ENCODE measurements around the gene GPR39. TPM values are rescaled to one million over a fixed set of nuclear protein-coding genes. Genes with fewer than 3 reads are reported as not detected.

GPR39 gene
- total and polyA plus RNA-seq, 2 donors (not counting 3 experiments of a cell fraction or from before 2014, with no cell fraction given), result 0.03 to 0.20 TPM

DNA sequence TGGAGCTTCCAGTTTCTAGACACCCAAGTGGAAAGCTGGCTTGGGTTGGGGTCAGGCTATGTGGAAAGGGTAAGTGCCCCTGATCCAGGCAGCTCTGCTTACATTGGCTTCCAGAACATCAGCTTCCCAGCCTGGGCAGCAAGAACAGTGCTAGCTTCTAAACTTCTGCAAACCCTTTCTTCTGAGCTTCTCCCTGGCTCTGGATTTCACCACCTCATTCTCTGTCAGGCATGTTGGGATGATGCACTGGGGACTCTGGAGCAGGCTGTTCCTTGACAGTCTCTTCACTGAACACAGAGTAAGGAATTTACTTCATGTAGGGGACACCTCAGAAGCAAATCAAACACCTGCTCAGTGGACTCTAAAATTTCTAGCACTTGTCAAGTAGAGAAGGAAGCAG, 180.6 kb downstream of the GPR39 start:
- Histone ChIP-seq H3K27me3 (ENCODE audit: control insufficient read depth in 2 of 2, insufficient read depth in 2 of 2, low read length in 2 of 2) (no peaks in the 10 kb centered on the region), H3K4me2 (ENCODE audit: insufficient read depth, low read length) (no peak overlapping the region), H3K4me3 (replicated peaks in 1 of 3; ENCODE audit: insufficient read depth in 1 of 3, low read depth in 1 of 3, low read length in 3 of 3) (no peak overlapping the region), H4K20me1 (replicated peaks; ENCODE audit: control insufficient read depth, extremely low read depth, insufficient read depth, low read length) (no peaks in the 10 kb centered on the region), H3K9ac (replicated peaks; ENCODE audit: extremely low read depth, insufficient read depth, low read length) (no peak overlapping the region), H3K27ac (ENCODE audit: insufficient read depth, low read depth, low read length) (no peak overlapping the region), H3K4me1 (ENCODE audit: control insufficient read depth, extremely low read depth, insufficient read depth, low read length) (no peaks in the 10 kb centered on the region), H3K79me2 (ENCODE audit: control insufficient read depth, insufficient read depth, low read length) (no peaks in the 10 kb centered on the region), H2AFZ (ENCODE audit: low read depth, low read length) (no peak overlapping the region), H3K36me3 (ENCODE audit: control insufficient read depth in 2 of 2, extremely low read depth in 1 of 2, insufficient read depth in 2 of 2, low read length in 2 of 2) (no peaks in the 10 kb centered on the region), H3K9me3 (replicated peaks; ENCODE audit: control insufficient read depth, insufficient read depth, low read length) (no peaks in the 10 kb centered on the region), H3K9me1 (replicated peaks; ENCODE audit: control insufficient read depth, extremely low read depth, insufficient read depth, low read length) (no peaks in the 10 kb centered on the region)
- DNase-seq (ENCODE audit: low read depth, low spot score), result no peak
- TF ChIP-seq EZH2 (IDR thresholded peaks at IDR 0.05; ENCODE audit: borderline replicate concordance, low read depth, low read length, severe bottlenecking) (no peak), MYC (IDR thresholded peaks at IDR 0.05; ENCODE audit: low read depth, low read length) (no peak)
- no TSS peak for BruUV-seq (replicated peaks)
- dilution Hi-C loops (cut with MboI; ENCODE audit: extremely low pct_ligation_motif_present, low sequenced_read_pairs) (no loop called here), intact Hi-C loops (cut with micrococcal nuclease) (no loop called here)
- ChIA-PET CTCF (no interaction called here), POLR2A (no interaction called here)
- FAIRE-seq, result no peak

DNA sequence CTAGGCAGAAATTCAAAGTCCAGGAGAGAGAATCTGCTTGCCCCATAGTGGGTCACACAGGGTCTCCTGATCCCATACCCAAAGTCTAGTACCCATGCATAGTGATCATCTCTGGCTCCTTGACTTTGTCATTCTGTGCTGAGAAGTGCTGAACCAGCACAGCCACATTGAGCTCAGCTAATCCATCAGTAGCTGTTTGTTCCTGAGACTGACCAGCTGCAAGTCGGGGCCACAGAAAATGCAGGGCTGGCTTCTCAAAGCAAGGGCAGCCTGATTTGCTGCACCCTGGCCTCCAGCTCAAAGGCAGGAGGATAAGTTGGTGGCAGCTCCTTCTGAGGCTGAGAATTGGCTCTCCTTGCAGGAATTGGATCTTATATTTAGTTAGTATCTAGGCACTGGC, 181.2 kb downstream of the GPR39 start:
- H3K4me3 ChIP-seq (replicated peaks in 1 of 3; ENCODE audit: insufficient read depth in 1 of 3, low read depth in 1 of 3, low read length in 3 of 3), result no peak overlapping the region
- H3K9me3 ChIP-seq (replicated peaks; ENCODE audit: control insufficient read depth, insufficient read depth, low read length), result no peaks in the 10 kb centered on the region
- H3K4me2 ChIP-seq (ENCODE audit: insufficient read depth, low read length), result no peak overlapping the region
- no peaks in the 10 kb centered on the region for H4K20me1 ChIP-seq (replicated peaks; ENCODE audit: control insufficient read depth, extremely low read depth, insufficient read depth, low read length)
- ChIA-PET POLR2A (no interaction called here), CTCF (no interaction called here)
- H3K9me1 ChIP-seq (replicated peaks; ENCODE audit: control insufficient read depth, extremely low read depth, insufficient read depth, low read length), result no peaks in the 10 kb centered on the region
- no peak overlapping the region for H3K27ac ChIP-seq (ENCODE audit: insufficient read depth, low read depth, low read length)
- no peaks in the 10 kb centered on the region for H3K4me1 ChIP-seq (ENCODE audit: control insufficient read depth, extremely low read depth, insufficient read depth, low read length)
- H3K36me3 ChIP-seq (ENCODE audit: control insufficient read depth in 2 of 2, extremely low read depth in 1 of 2, insufficient read depth in 2 of 2, low read length in 2 of 2), result no peaks in the 10 kb centered on the region
- FAIRE-seq, result no peak
- no peak overlapping the region for H3K9ac ChIP-seq (replicated peaks; ENCODE audit: extremely low read depth, insufficient read depth, low read length)
- intact Hi-C loops (cut with micrococcal nuclease) (no loop called here), dilution Hi-C loops (cut with MboI; ENCODE audit: extremely low pct_ligation_motif_present, low sequenced_read_pairs) (no loop called here)
- H3K27me3 ChIP-seq (ENCODE audit: control insufficient read depth in 2 of 2, insufficient read depth in 2 of 2, low read length in 2 of 2), result no peaks in the 10 kb centered on the region
- no peaks in the 10 kb centered on the region for H3K79me2 ChIP-seq (ENCODE audit: control insufficient read depth, insufficient read depth, low read length)
- no peak for TF ChIP-seq POLR2A (IDR thresholded peaks at IDR 0.05; ENCODE audit: low read depth, low read length)
- no peak for TF ChIP-seq EZH2 (IDR thresholded peaks at IDR 0.05; ENCODE audit: borderline replicate concordance, low read depth, low read length, severe bottlenecking)
- no peak for TF ChIP-seq FOS (IDR thresholded peaks at IDR 0.05; ENCODE audit: borderline replicate concordance, insufficient read depth, low read length)
- no peak for TF ChIP-seq JUN (IDR thresholded peaks at IDR 0.05; ENCODE audit: borderline replicate concordance, insufficient read depth, insufficient read length, low read depth)
- TF ChIP-seq, protein P1, sequence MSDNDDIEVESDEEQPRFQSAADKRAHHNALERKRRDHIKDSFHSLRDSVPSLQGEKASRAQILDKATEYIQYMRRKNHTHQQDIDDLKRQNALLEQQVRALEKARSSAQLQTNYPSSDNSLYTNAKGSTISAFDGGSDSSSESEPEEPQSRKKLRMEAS (IDR thresholded peaks at IDR 0.05; ENCODE audit: insufficient read depth, insufficient read length), result no peak
- TF ChIP-seq, protein P2, sequence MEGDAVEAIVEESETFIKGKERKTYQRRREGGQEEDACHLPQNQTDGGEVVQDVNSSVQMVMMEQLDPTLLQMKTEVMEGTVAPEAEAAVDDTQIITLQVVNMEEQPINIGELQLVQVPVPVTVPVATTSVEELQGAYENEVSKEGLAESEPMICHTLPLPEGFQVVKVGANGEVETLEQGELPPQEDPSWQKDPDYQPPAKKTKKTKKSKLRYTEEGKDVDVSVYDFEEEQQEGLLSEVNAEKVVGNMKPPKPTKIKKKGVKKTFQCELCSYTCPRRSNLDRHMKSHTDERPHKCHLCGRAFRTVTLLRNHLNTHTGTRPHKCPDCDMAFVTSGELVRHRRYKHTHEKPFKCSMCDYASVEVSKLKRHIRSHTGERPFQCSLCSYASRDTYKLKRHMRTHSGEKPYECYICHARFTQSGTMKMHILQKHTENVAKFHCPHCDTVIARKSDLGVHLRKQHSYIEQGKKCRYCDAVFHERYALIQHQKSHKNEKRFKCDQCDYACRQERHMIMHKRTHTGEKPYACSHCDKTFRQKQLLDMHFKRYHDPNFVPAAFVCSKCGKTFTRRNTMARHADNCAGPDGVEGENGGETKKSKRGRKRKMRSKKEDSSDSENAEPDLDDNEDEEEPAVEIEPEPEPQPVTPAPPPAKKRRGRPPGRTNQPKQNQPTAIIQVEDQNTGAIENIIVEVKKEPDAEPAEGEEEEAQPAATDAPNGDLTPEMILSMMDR (IDR thresholded peaks at IDR 0.05; ENCODE audit: extremely low read depth in 1 of 2, insufficient read depth in 1 of 2, low read depth in 1 of 2, low read length in 2 of 2), result no peak
- no peak for TF ChIP-seq MYC (IDR thresholded peaks at IDR 0.05; ENCODE audit: low read depth, low read length)
- no peak for TF ChIP-seq GATA2 (IDR thresholded peaks at IDR 0.05; ENCODE audit: insufficient read depth, insufficient read length, low read depth, low read length)
- TF ChIP-seq POLR2AphosphoS5 (IDR thresholded peaks at IDR 0.05; ENCODE audit: insufficient read depth, low read depth, low read length), result no peak
- DNase-seq (ENCODE audit: low read depth, low spot score), result no peak
- no peak overlapping the region for H2AFZ ChIP-seq (ENCODE audit: low read depth, low read length)
- BruUV-seq (replicated peaks), result no TSS peak
